Thyroid gland (tissue), 4 donors: ENCODE data around the gene VPS26C.

Experiments used
- POLR2A ChIP-seq, 2 donors: fragments of 450-650 bp; IDR thresholded peaks; one replicate each; pipeline ENCODE4 v1.6.1; 2017; ENCODE audit warnings: antibody characterized with exemption in 2 of 2, mild to moderate bottlenecking in 2 of 2, moderate library complexity in 1 of 2
- TF ChIP-seq, protein P1 (sequence below), 6 experiments: fragments of 200-600 bp in 3 of 6; fragments of 450-650 bp in 3 of 6; sonication (generic) in 3 of 6; IDR thresholded peaks; one replicate each; pipeline ENCODE4 v1.5.1; 2016 to 2019; ENCODE audit warnings: antibody characterized with exemption in 6 of 6, mild to moderate bottlenecking in 2 of 6, inconsistent platforms in 1 of 6, moderate library complexity in 1 of 6

DNA sequence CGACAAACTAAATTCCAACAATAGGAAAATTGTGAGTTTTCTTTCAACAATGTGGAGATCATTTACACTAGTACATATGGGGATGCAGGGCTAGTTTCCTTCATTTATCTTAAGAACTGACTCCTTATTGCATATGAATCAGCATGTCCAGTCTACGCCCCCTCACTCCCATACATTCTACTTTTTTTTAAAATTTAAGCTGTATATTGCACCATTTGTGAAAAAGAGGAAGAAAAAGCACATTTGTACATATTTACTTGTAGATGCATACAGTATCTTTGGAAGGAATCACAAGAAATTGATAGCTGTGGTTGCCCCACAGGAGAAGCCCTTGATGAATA is 15.9 kb downstream of the VPS26C start:
- TF ChIP-seq, protein P1, sequence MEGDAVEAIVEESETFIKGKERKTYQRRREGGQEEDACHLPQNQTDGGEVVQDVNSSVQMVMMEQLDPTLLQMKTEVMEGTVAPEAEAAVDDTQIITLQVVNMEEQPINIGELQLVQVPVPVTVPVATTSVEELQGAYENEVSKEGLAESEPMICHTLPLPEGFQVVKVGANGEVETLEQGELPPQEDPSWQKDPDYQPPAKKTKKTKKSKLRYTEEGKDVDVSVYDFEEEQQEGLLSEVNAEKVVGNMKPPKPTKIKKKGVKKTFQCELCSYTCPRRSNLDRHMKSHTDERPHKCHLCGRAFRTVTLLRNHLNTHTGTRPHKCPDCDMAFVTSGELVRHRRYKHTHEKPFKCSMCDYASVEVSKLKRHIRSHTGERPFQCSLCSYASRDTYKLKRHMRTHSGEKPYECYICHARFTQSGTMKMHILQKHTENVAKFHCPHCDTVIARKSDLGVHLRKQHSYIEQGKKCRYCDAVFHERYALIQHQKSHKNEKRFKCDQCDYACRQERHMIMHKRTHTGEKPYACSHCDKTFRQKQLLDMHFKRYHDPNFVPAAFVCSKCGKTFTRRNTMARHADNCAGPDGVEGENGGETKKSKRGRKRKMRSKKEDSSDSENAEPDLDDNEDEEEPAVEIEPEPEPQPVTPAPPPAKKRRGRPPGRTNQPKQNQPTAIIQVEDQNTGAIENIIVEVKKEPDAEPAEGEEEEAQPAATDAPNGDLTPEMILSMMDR (IDR thresholded peaks at IDR 0.05), result no peak
- TF ChIP-seq POLR2A (IDR thresholded peaks at IDR 0.05), result no peak
